Ascending aorta (tissue), 2 donors: ENCODE measurements around the gene PTGES3L. TPM values are rescaled to one million over a fixed set of nuclear protein-coding genes. Genes with fewer than 3 reads are reported as not detected.
"Not testable (repeated sequence)": the region's sequence is repeated elsewhere in the genome, so short reads cannot be mapped to it uniquely, and the experiment has no call there.

ENCODE experiments used
- DNase-seq, 2 donors: peaks; one replicate each; pipeline ENCODE4 v3.0.0-alpha.2; 2019; ENCODE audit warnings: low spot score in 2 of 2
- H3K27ac ChIP-seq, 2 donors: fragments of 200-600 bp; sonication (generic); one replicate each; pipeline ENCODE4 v1.5.1; 2016 to 2017; ENCODE audit warnings: mild to moderate bottlenecking in 1 of 2
- H3K27me3 ChIP-seq: fragments of 200-600 bp; sonication (generic); one replicate; pipeline ENCODE4 v1.5.1; 2017
- H3K36me3 ChIP-seq, 2 donors: fragments of 200-600 bp; sonication (generic); one replicate each; pipeline ENCODE4 v1.5.1; 2016
- H3K4me1 ChIP-seq, 2 donors: fragments of 200-600 bp; sonication (generic); one replicate each; pipeline ENCODE4 v1.5.1; 2016 to 2017; ENCODE audit warnings: mild to moderate bottlenecking in 1 of 2
- H3K4me3 ChIP-seq, 2 donors: fragments of 200-600 bp; sonication (generic); one replicate each; pipeline ENCODE4 v1.5.1; 2016 to 2017; ENCODE audit warnings: mild to moderate bottlenecking in 1 of 2
- H3K9me3 ChIP-seq, 2 donors: fragments of 200-600 bp; sonication (generic); one replicate each; pipeline ENCODE4 v1.5.1; 2016
- intact Hi-C: fragments of 100-400 bp; cut with DNase I; formaldehyde crosslinking; loops from one replicate; pipeline ENCODE4 v1.15.1; 2023
- total RNA-seq: library from RNA; depleted of rRNA; stranded (reverse); fragments of >200 nt; gene quantifications from one replicate; pipeline ENCODE4 v1.1.0, GENCODE V29; 2016
- TF ChIP-seq, protein P1 (sequence below), 3 experiments: fragments of 200-600 bp in 2 of 3; fragments of 450-650 bp in 1 of 3; sonication (generic) in 2 of 3; IDR thresholded peaks; one replicate each; pipeline ENCODE4 v1.5.1; 2016 to 2019; ENCODE audit warnings: antibody characterized with exemption in 3 of 3, mild to moderate bottlenecking in 1 of 3, moderate library complexity in 1 of 3

PTGES3L gene
- total RNA-seq, 1 donor from 2014 or later: not detected

- Histone ChIP-seq H3K4me1 (peaks cover 0 to 9% of the 10 kb centered on the region in 2 donors), H3K27ac (peak overlapping the region; percentile 57 to 63), H3K36me3 (peaks cover 6 to 8% of the 10 kb centered on the region in 2 donors), H3K4me3 (peak overlapping the region; percentile 96 to 98), H3K9me3 (no peaks in the 10 kb centered on the region), H3K27me3 (no peaks in the 10 kb centered on the region)
- DNase-seq: no peak
- TF ChIP-seq, protein P1, sequence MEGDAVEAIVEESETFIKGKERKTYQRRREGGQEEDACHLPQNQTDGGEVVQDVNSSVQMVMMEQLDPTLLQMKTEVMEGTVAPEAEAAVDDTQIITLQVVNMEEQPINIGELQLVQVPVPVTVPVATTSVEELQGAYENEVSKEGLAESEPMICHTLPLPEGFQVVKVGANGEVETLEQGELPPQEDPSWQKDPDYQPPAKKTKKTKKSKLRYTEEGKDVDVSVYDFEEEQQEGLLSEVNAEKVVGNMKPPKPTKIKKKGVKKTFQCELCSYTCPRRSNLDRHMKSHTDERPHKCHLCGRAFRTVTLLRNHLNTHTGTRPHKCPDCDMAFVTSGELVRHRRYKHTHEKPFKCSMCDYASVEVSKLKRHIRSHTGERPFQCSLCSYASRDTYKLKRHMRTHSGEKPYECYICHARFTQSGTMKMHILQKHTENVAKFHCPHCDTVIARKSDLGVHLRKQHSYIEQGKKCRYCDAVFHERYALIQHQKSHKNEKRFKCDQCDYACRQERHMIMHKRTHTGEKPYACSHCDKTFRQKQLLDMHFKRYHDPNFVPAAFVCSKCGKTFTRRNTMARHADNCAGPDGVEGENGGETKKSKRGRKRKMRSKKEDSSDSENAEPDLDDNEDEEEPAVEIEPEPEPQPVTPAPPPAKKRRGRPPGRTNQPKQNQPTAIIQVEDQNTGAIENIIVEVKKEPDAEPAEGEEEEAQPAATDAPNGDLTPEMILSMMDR (IDR thresholded peaks at IDR 0.05): peak in 1 of 3 experiments; percentile 23
- intact Hi-C loops: loop anchor here (1.0 kb wide), 1 partner anchor 17 kb away; the partner anchor contains the start of gene RPL27
These were observed 1.0 kb upstream of the PTGES3L start for GRCh38 chr17:42980766-42981397.

GRCh38 chr17:42980274-42980765, 440 bp upstream of the PTGES3L start, which contains the start of gene RUNDC1:
Gene RUNDC1, plus strand, starts transcription at chr17:42980565. Its CDS starts 12 bp downstream, at chr17:42980577.
- intact Hi-C loops: loop anchor here (1.0 kb wide), 1 partner anchor 18 kb away; the partner anchor contains the start of gene RPL27

DNA sequence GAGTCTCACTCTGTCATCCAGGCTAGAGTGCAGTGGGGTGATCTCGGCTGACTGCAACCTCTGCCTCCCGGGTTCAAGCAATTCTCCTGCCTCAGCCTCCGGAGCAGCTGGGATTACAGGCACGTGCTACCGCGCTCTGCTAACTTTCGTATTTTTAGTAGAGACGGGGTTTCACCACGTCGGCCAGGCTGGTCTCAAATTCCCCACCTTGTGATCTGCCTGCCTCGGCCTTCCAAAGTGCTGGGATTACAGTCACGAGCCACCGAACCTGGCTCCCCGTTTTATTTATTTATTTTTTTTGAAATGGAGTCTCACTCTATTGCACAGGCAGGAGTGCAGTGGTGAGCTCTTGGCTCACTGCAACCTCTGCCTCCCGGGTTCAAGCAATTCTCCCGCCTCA, 4.2 kb downstream of the PTGES3L start:
- H3K4me1 ChIP-seq, H3K9me3 ChIP-seq, H3K36me3 ChIP-seq, intact Hi-C loops, H3K27ac ChIP-seq, H3K27me3 ChIP-seq, DNase-seq, H3K4me3 ChIP-seq: not testable (repeated sequence)

More at GRCh38 chr17:42980274-42980765, 440 bp upstream of the PTGES3L start, which contains the start of gene RUNDC1:
- Histone ChIP-seq H3K4me1 (peaks cover 0 to 9% of the 10 kb centered on the region in 2 donors), H3K36me3 (peaks cover 4 to 5% of the 10 kb centered on the region in 2 donors), H3K9me3 (no peaks in the 10 kb centered on the region), H3K27me3 (no peaks in the 10 kb centered on the region), H3K27ac (peak within 1 kb of the TSS; percentile 57 to 63), H3K4me3 (peak within 1 kb of the TSS; percentile 96 to 98)
- TF ChIP-seq, protein P1 (IDR thresholded peaks at IDR 0.05): no peak
- peak; percentile 65 to 96 for DNase-seq

GRCh38 chr17:42975265-42975664, 4.6 kb downstream of the PTGES3L start:
- no peaks in the 10 kb centered on the region for H3K9me3 ChIP-seq
- peaks cover 0 to 4% of the 10 kb centered on the region in 2 donors for H3K4me1 ChIP-seq
- no peak overlapping the region for H3K27ac ChIP-seq
- intact Hi-C loops: no loop called here
- no peaks in the 10 kb centered on the region for H3K36me3 ChIP-seq
- H3K27me3 ChIP-seq: no peaks in the 10 kb centered on the region
- no peak overlapping the region for H3K4me3 ChIP-seq
- no peak for DNase-seq
- TF ChIP-seq, protein P1 (IDR thresholded peaks at IDR 0.05): no peak

DNA sequence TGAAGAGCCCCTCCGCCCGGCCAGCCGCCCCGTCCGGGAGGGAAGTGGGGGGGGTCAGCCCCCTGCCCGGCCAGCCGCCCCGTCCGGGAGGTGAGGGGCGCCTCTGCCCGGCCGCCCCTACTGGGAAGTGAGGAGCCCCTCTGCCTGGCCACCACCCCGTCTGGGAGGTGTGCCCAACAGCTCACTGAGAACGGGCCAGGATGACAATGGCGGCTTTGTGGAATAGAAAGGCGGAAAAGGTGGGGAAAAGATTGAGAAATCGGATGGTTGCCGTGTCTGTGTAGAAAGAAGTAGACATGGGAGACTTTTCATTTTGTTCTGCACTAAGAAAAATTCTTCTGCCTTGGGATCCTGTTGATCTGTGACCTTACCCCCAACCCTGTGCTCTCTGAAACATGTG, 6.6 kb downstream of the PTGES3L start:
- H3K27ac ChIP-seq, H3K9me3 ChIP-seq, H3K36me3 ChIP-seq, H3K4me1 ChIP-seq, intact Hi-C loops, H3K4me3 ChIP-seq, H3K27me3 ChIP-seq, DNase-seq: not testable (repeated sequence)

DNA sequence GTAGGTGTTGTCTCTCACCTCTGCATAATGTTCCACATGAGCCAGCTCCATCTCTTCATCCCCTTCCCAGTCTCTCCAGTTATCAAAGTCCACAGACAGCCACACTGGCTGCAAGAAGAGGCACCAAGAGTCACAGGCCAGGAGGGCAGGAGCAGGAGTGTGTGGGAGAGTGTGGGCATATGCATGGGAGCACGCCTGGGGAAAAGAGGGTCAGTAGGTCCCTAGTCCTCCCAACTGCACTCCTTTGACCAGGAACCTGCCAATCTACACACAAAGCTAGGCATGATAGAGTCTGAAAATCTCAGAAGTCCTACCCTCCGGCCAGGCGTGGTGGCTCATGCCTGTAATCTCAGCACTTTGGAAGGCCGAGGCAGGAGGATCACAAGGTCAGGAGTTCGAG, 8.3 kb downstream of the PTGES3L start:
- no peaks in the 10 kb centered on the region for H3K9me3 ChIP-seq
- intact Hi-C loops: no loop called here
- no peaks in the 10 kb centered on the region for H3K4me1 ChIP-seq
- no peaks in the 10 kb centered on the region for H3K27me3 ChIP-seq
- TF ChIP-seq, protein P1 (IDR thresholded peaks at IDR 0.05): no peak
- H3K36me3 ChIP-seq: no peaks in the 10 kb centered on the region
- H3K27ac ChIP-seq: no peak overlapping the region
- no peak for DNase-seq
- no peak overlapping the region for H3K4me3 ChIP-seq
